Measurements from ENCODE around the gene KRTAP5-4. TPM values are rescaled to one million over a fixed set of nuclear protein-coding genes. Genes with fewer than 3 reads are reported as not detected.

The KRTAP5-4 gene
- total and polyA plus RNA-seq, 7 experiments from 2014 or later = not detected

DNA sequence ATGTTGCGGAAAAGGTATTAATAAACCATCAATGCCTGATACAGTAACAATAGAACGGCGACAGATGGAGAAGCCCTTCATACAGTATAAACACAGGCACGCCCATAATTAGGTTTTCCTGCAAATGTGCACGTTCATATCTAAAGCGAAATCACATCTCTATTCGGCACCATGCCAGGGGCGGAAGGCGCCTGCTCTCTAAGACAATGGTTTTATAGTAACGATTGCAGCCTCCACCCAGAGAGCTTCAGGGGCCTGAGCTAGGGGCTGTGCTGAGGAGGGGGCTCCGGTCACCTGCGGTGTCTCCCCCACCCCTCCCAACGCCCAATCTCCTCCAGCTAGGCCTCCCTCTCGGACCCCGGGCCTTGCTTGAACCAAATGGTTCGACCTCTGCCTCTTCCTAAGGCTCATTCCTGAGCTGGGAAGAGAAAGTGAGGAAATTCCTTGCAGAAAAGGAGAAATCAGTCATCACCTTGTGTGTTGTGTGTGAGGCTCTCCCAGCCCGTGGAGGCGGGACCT is 17.2 kb upstream of the KRTAP5-4 start:
- ATAC-seq = no peak
- no peaks in the 10 kb centered on the region for H3K27me3 ChIP-seq (ENCODE audit: control insufficient read depth in 2 of 2, insufficient read depth in 2 of 2, low read length in 2 of 2)
- Mint-ChIP-seq H3K9me3 (no peaks in the 10 kb centered on the region), H3K27me3 (peaks cover 0 to 23% (median 19%) of the 10 kb centered on the region in 5 donors), H3K4me3 (no peak overlapping the region), H3K36me3 (no peaks in the 10 kb centered on the region), H3K27ac (no peak overlapping the region), H3K4me1 (peaks cover 0 to 10% (median 1%) of the 10 kb centered on the region in 7 donors)
- POLR2A ChIA-PET = no interaction called here
- no peak overlapping the region for H3K27ac ChIP-seq (ENCODE audit: low read depth, low read length)
- no peak overlapping the region for H3K4me3 ChIP-seq (ENCODE audit: low read length)
- peak in 2 of 9 donors; percentile 22 to 30 for DNase-seq
- CTCF ChIA-PET = interaction anchor here (0.7 to 1.4 kb wide), 2 partner anchors 9 to 13 kb away, joined by 4 to 5 read pairs; no protein-coding TSS in a partner anchor
- intact Hi-C loops (cut with micrococcal nuclease) = no loop called here
- H3K36me3 ChIP-seq (ENCODE audit: control insufficient read depth in 2 of 3, insufficient read depth in 3 of 3, low read length in 3 of 3) = no peaks in the 10 kb centered on the region
- no peaks in the 10 kb centered on the region for H3K4me1 ChIP-seq (ENCODE audit: control insufficient read depth in 2 of 2, insufficient read depth in 2 of 2, low read length in 2 of 2)
- no peaks in the 10 kb centered on the region for H3K9me3 ChIP-seq (ENCODE audit: control insufficient read depth in 2 of 3, low read length in 3 of 3)

DNA sequence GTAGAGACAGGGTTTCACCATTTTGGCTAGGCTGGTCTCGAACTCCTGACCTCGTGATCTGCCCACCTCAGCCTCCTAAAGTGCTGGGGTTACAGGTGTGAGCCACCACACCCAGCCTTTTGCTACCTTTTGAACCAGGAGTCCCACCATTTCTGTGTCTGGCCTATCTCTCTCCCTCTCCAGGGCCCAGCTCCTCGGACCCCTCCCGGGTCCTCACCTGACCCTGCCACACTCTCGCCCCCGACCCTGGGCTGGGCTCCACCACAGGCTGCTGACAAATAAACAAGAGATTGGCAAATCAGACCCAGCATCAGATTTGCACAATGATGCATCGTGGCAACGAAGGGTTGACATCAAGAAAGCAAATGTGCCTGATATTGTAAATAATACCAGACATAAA is 16.4 kb upstream of the KRTAP5-4 start:
- POLR2A ChIA-PET = no interaction called here
- H3K27me3 Mint-ChIP-seq = peaks cover 0 to 25% (median 19%) of the 10 kb centered on the region in 5 donors
- intact Hi-C loops (cut with micrococcal nuclease) = no loop called here
- H3K4me1 Mint-ChIP-seq = peaks cover 0 to 10% (median 1%) of the 10 kb centered on the region in 7 donors
- no peak overlapping the region for H3K27ac ChIP-seq (ENCODE audit: low read depth, low read length)
- DNase-seq (no peak), ATAC-seq (no peak)
- no peaks in the 10 kb centered on the region for H3K9me3 Mint-ChIP-seq
- H3K9me3 ChIP-seq (ENCODE audit: control insufficient read depth in 2 of 3, low read length in 3 of 3) = no peaks in the 10 kb centered on the region
- no peak overlapping the region for H3K4me3 ChIP-seq (ENCODE audit: low read length)
- no peaks in the 10 kb centered on the region for H3K36me3 Mint-ChIP-seq
- CTCF ChIA-PET = interaction anchor here (0.7 kb wide), 1 partner anchor 13 kb away, joined by 4 read pairs; no protein-coding TSS in a partner anchor
- H3K27ac Mint-ChIP-seq = no peak overlapping the region
- no peaks in the 10 kb centered on the region for H3K4me1 ChIP-seq (ENCODE audit: control insufficient read depth in 2 of 2, insufficient read depth in 2 of 2, low read length in 2 of 2)
- H3K4me3 Mint-ChIP-seq = no peak overlapping the region
- H3K36me3 ChIP-seq (ENCODE audit: control insufficient read depth in 2 of 3, insufficient read depth in 3 of 3, low read length in 3 of 3) = no peaks in the 10 kb centered on the region
- no peaks in the 10 kb centered on the region for H3K27me3 ChIP-seq (ENCODE audit: control insufficient read depth in 2 of 2, insufficient read depth in 2 of 2, low read length in 2 of 2)

DNA sequence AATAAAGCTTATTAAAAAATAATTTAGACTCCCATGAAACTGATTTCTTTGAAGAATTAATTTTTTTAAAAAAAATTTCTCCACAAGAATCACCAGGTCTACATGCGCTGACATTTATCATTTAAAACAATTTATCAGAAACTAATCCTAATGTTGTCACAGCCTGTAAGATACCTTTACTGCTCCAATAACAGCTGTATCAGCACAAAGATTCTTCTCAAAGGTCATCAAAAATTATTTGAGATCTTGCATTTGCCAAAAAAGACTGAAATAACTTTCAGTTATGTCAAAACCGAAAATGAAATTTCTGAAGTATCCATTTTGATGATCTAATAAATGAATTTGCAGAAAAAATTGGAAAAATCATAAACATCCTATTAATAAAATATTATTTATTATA is 15.7 kb upstream of the KRTAP5-4 start:
- no peak overlapping the region for H3K27ac ChIP-seq (ENCODE audit: low read depth, low read length)
- POLR2A ChIA-PET = no interaction called here
- no peak for ATAC-seq

DNA sequence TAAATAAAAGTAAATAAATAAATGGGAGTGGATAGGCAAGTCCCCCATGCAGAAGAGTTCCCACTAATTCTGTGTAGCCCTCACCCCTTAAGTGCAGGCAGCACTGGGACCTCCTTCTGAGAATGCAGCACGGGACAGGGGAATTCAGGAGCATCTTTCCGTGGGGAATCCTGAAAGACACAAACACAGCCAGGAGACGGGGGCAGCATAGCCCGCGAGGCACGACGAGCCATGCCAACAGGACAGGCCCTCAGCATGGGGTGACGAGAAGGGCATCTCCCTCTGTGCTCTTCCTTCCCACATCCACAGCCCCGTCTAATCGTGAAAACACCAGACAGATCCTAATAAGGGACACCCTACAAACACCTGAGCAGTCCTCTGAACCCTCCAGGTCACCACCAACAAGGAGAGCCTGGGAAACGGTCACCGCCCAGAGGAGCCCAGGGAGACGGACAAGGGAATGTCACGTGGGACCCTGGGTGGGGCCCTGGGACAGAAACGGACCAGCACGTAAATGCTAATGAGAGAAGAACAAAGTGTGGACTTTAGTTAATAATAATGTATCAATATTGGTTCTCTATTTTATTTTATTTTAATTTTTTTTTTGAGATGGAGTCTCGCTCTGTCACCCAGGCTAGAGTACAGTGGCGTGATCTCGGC is 14.5 kb upstream of the KRTAP5-4 start:
- ATAC-seq = no peak
- POLR2A ChIA-PET = no interaction called here
- no peak for DNase-seq

More for the DNA sequence above, 15.7 kb upstream of the KRTAP5-4 start:
- Mint-ChIP-seq H3K27ac (no peak overlapping the region), H3K27me3 (peaks cover 0 to 27% (median 19%) of the 10 kb centered on the region in 5 donors), H3K36me3 (no peaks in the 10 kb centered on the region), H3K4me3 (no peak overlapping the region), H3K4me1 (peaks cover 0 to 12% (median 1%) of the 10 kb centered on the region in 7 donors), H3K9me3 (no peaks in the 10 kb centered on the region)
- H3K9me3 ChIP-seq (ENCODE audit: control insufficient read depth in 2 of 3, low read length in 3 of 3) = no peaks in the 10 kb centered on the region
- H3K4me1 ChIP-seq (ENCODE audit: control insufficient read depth in 2 of 2, insufficient read depth in 2 of 2, low read length in 2 of 2) = no peaks in the 10 kb centered on the region
- H3K36me3 ChIP-seq (ENCODE audit: control insufficient read depth in 2 of 3, insufficient read depth in 3 of 3, low read length in 3 of 3) = no peaks in the 10 kb centered on the region
- no peaks in the 10 kb centered on the region for H3K27me3 ChIP-seq (ENCODE audit: control insufficient read depth in 2 of 2, insufficient read depth in 2 of 2, low read length in 2 of 2)
- no peak for DNase-seq
- intact Hi-C loops (cut with micrococcal nuclease) = no loop called here
- CTCF ChIA-PET = interaction anchor here (0.7 to 1.0 kb wide), 2 partner anchors 9 to 13 kb away, joined by 3 to 4 read pairs; no protein-coding TSS in a partner anchor
- no peak overlapping the region for H3K4me3 ChIP-seq (ENCODE audit: low read length)

DNA sequence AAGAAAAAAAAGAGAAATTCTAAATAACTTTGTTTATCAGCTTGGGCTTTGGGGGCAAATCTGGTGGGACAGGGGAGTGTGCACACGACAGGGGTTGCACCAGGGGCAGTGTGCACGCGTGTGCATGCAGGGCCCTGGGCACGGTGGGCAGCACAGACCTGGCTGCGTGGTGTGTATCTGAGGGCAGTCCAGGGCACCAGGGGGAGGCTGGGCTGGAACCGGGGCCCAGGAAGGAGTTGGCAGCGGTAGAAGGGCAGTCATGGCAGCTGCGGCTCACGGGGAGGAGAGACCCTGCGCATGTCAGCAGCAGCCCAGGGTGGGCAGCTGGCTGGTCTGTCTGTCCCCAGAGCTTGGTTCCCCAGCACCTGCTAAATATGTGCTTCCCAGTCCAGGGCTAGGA is 11.9 kb upstream of the KRTAP5-4 start:
- peaks cover 12 to 33% (median 23%) of the 10 kb centered on the region in 5 donors for H3K27me3 Mint-ChIP-seq
- H3K27ac Mint-ChIP-seq = no peak overlapping the region
- DNase-seq (no peak), ATAC-seq (no peak)
- H3K36me3 Mint-ChIP-seq = no peaks in the 10 kb centered on the region
- peaks cover 0 to 3% of the 10 kb centered on the region in 2 donors for H3K4me1 ChIP-seq (ENCODE audit: control insufficient read depth in 2 of 2, insufficient read depth in 2 of 2, low read length in 2 of 2)
- peaks cover 0 to 16% (median 2%) of the 10 kb centered on the region in 7 donors for H3K4me1 Mint-ChIP-seq
- peaks cover 0 to 2% (median 0%) of the 10 kb centered on the region in 11 donors for H3K9me3 Mint-ChIP-seq
- H3K4me3 ChIP-seq (ENCODE audit: low read length) = no peak overlapping the region
- no peaks in the 10 kb centered on the region for H3K36me3 ChIP-seq (ENCODE audit: control insufficient read depth in 2 of 3, insufficient read depth in 3 of 3, low read length in 3 of 3)
- POLR2A ChIA-PET = no interaction called here
- H3K4me3 Mint-ChIP-seq = no peak overlapping the region
- CTCF ChIA-PET = interaction anchor here (1.4 kb wide), 1 partner anchor 19 kb away, joined by 3 read pairs; no protein-coding TSS in a partner anchor
- H3K27me3 ChIP-seq (ENCODE audit: control insufficient read depth in 2 of 2, insufficient read depth in 2 of 2, low read length in 2 of 2) = no peaks in the 10 kb centered on the region
- no peaks in the 10 kb centered on the region for H3K9me3 ChIP-seq (ENCODE audit: control insufficient read depth in 2 of 3, low read length in 3 of 3)
- intact Hi-C loops (cut with micrococcal nuclease) = no loop called here
- no peak overlapping the region for H3K27ac ChIP-seq (ENCODE audit: low read depth, low read length)

More for the DNA sequence above, 14.5 kb upstream of the KRTAP5-4 start:
- Mint-ChIP-seq H3K9me3 (no peaks in the 10 kb centered on the region), H3K27me3 (peaks cover 4 to 33% (median 25%) of the 10 kb centered on the region in 5 donors), H3K27ac (no peak overlapping the region), H3K36me3 (no peaks in the 10 kb centered on the region), H3K4me3 (no peak overlapping the region), H3K4me1 (peaks cover 0 to 19% (median 1%) of the 10 kb centered on the region in 7 donors)
- Histone ChIP-seq H3K9me3 (ENCODE audit: control insufficient read depth in 2 of 3, low read length in 3 of 3) (no peaks in the 10 kb centered on the region), H3K36me3 (ENCODE audit: control insufficient read depth in 2 of 3, insufficient read depth in 3 of 3, low read length in 3 of 3) (no peaks in the 10 kb centered on the region), H3K27me3 (ENCODE audit: control insufficient read depth in 2 of 2, insufficient read depth in 2 of 2, low read length in 2 of 2) (no peaks in the 10 kb centered on the region), H3K27ac (ENCODE audit: low read depth, low read length) (no peak overlapping the region), H3K4me1 (ENCODE audit: control insufficient read depth in 2 of 2, insufficient read depth in 2 of 2, low read length in 2 of 2) (no peaks in the 10 kb centered on the region), H3K4me3 (ENCODE audit: low read length) (no peak overlapping the region)
- intact Hi-C loops (cut with micrococcal nuclease) = no loop called here
- CTCF ChIA-PET = no interaction called here

DNA sequence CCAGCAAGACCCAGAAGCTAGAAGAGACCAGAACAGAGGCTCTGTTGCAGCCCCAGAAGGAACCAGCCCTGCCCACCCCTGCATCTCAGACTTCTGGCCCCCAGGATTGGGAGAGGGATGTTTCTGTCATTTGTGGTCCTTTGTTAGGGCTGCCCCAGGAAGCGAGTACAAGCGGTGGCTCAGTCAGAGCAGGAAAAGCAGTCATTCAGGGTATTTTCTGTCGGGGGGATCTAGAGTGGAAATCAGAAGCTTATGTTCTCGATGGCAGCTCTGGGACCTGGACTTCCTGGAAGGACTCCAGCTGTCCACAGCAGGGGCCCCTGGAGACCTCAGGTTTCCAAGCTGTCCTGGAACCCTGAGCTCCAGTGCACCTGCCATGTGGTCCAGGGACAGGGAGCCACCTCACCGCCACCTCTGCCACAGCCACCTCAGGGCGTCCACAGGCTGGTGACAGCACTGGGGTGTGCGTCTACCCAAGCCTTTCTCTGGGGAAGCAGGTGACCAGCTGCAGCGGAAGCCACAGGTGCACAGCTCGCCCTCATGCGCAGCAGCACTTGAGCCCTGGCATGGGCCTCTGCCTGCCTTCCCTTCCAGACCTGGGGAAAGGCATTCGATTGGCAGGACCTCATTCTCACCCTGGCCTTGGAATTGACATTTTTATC is 10.2 kb upstream of the KRTAP5-4 start:
- POLR2A ChIA-PET = no interaction called here
- peaks cover 14 to 33% (median 23%) of the 10 kb centered on the region in 5 donors for H3K27me3 Mint-ChIP-seq
- H3K27me3 ChIP-seq (ENCODE audit: control insufficient read depth in 2 of 2, insufficient read depth in 2 of 2, low read length in 2 of 2) = no peaks in the 10 kb centered on the region

More for the DNA sequence above, 10.2 kb upstream of the KRTAP5-4 start:
- H3K27ac Mint-ChIP-seq = no peak overlapping the region
- Histone ChIP-seq H3K36me3 (ENCODE audit: control insufficient read depth in 2 of 3, insufficient read depth in 3 of 3, low read length in 3 of 3) (no peaks in the 10 kb centered on the region), H3K9me3 (ENCODE audit: control insufficient read depth in 2 of 3, low read length in 3 of 3) (no peaks in the 10 kb centered on the region), H3K27ac (ENCODE audit: low read depth, low read length) (no peak overlapping the region), H3K4me3 (ENCODE audit: low read length) (no peak overlapping the region), H3K4me1 (ENCODE audit: control insufficient read depth in 2 of 2, insufficient read depth in 2 of 2, low read length in 2 of 2) (peaks cover 0 to 7% of the 10 kb centered on the region in 2 donors)
- intact Hi-C loops (cut with micrococcal nuclease) = no loop called here
- peak overlapping the region in 2 of 10 donors; percentile 29 to 41 for H3K4me3 Mint-ChIP-seq
- no peak for ATAC-seq
- H3K36me3 Mint-ChIP-seq = no peaks in the 10 kb centered on the region
- no peak for DNase-seq
- H3K9me3 Mint-ChIP-seq = peaks cover 0 to 2% (median 0%) of the 10 kb centered on the region in 11 donors
- H3K4me1 Mint-ChIP-seq = peaks cover 0 to 17% (median 4%) of the 10 kb centered on the region in 7 donors
- CTCF ChIA-PET = no interaction called here
